ENCODE measurements around the gene SLC6A20.

The SLC6A20 gene

DNA sequence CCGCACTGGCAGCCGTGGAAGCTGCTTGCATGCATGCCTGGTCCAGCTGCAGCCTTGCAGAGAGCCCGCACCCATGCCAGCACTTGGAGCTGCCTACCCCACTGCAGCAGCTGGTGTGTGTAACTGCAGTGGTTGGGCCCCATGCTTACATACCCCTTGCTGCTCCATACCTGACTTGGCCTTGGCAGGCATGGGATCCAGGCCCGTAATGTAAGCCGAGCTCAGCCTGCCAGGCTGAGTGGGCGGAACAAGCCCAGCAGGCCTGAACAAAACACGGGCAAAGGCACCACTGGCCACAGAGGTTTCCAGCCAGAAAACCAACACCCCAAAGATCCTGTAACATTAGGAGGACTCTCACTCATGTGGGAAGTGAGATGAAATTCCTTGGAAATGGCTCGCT is 48.3 kb downstream of the SLC6A20 start:
- Histone ChIP-seq H3K27ac (no peak overlapping the region), H3K4me1 (no peaks in the 10 kb centered on the region), H3K27me3 (no peaks in the 10 kb centered on the region), H3K9me3 (no peaks in the 10 kb centered on the region), H3K36me3 (peaks cover 35 to 52% (median 36%) of the 10 kb centered on the region in 3 donors), H3K4me3 (no peak overlapping the region)
- DNase-seq = no peak
- TF ChIP-seq, protein P1, sequence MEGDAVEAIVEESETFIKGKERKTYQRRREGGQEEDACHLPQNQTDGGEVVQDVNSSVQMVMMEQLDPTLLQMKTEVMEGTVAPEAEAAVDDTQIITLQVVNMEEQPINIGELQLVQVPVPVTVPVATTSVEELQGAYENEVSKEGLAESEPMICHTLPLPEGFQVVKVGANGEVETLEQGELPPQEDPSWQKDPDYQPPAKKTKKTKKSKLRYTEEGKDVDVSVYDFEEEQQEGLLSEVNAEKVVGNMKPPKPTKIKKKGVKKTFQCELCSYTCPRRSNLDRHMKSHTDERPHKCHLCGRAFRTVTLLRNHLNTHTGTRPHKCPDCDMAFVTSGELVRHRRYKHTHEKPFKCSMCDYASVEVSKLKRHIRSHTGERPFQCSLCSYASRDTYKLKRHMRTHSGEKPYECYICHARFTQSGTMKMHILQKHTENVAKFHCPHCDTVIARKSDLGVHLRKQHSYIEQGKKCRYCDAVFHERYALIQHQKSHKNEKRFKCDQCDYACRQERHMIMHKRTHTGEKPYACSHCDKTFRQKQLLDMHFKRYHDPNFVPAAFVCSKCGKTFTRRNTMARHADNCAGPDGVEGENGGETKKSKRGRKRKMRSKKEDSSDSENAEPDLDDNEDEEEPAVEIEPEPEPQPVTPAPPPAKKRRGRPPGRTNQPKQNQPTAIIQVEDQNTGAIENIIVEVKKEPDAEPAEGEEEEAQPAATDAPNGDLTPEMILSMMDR (IDR thresholded peaks at IDR 0.05) = no peak
- intact Hi-C loops (cut with DNase I; ENCODE audit: low total_unique reads) = no loop called here

DNA sequence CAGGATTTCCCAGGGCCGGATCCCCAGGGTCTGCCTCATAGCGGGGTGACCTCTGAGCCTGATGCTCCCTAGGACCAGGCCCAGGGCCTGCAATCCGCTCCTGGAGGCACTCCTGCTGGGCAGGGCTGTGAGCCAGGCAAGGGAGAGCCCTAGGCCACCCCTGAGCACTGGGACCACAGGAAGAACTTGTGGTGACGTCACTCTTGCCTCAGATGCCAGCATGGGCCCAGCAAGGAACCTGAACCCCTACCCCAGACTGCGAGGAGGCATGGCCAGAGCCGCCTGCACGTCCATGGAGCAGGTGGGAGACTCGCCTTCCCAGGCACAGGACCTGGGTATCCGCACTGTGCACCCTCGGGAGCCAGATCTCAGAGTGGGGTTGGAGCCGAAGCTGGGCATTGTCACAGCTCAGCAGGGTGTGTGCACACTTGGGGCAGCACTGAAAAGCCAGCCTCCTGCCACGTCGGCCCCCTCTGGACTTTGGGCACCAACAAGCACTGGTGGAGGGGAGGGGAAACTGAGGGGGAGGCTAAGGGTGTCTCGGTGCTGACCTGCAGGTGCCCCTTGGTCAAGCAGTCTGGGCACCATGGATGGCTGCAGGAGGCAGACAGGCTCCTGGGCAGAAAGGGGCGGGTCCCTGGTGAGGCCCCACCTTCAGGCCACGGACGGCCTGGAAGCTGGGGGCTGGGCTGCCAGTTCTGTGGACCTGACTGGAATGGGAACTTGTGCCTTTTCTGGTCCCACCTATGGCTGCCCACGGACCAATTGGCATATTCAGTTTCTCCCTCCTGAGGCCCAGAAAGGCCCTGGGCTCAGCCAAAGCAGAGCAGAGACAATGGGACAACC is 49.3 kb downstream of the SLC6A20 start:
- H3K9me3 ChIP-seq = no peaks in the 10 kb centered on the region
- DNase-seq = no peak
- H3K27ac ChIP-seq = no peak overlapping the region
- peaks cover 37 to 62% (median 42%) of the 10 kb centered on the region in 3 donors for H3K36me3 ChIP-seq
- no peaks in the 10 kb centered on the region for H3K4me1 ChIP-seq
- TF ChIP-seq, protein P1 (IDR thresholded peaks at IDR 0.05) = no peak
- intact Hi-C loops (cut with DNase I; ENCODE audit: low total_unique reads) = no loop called here
- H3K27me3 ChIP-seq = no peaks in the 10 kb centered on the region
- H3K4me3 ChIP-seq = no peak overlapping the region

DNA sequence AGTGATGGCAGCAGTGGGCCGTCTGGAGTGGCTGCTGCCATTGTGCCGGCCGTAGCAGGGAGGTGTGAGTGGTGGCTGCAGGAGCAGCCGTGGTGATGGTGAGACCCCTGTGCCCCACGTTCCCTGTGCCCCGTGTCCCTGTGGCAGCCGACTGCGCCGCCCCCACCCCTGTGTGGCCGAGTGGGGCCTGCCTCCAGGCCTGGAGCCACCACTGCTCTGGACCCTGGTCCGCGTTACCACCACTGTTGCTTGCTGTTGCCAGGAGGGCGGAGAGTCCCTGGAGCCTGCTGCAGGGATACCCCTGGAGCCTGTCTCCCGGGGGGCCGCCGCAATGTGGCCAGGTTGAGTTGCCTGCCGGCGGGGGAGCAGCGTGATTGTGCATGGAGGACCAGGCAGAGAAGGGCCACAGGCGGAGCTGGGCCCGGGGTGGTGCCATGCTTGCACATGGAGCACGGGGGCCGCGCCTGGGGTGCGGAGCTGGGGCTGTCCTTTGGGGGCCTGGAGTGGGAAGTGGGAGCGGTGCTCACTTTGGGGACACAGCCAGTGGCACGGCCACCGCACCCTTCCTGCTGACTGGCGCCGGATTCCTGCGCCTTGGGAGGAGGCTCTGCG is 50.1 kb downstream of the SLC6A20 start:
- Histone ChIP-seq H3K27me3 (no peaks in the 10 kb centered on the region), H3K36me3 (peaks cover 44 to 70% (median 44%) of the 10 kb centered on the region in 3 donors), H3K27ac (no peak overlapping the region), H3K4me1 (no peaks in the 10 kb centered on the region), H3K9me3 (no peaks in the 10 kb centered on the region), H3K4me3 (no peak overlapping the region)
- DNase-seq = no peak
- intact Hi-C loops (cut with DNase I; ENCODE audit: low total_unique reads) = no loop called here
- TF ChIP-seq, protein P1 (IDR thresholded peaks at IDR 0.05) = no peak

DNA sequence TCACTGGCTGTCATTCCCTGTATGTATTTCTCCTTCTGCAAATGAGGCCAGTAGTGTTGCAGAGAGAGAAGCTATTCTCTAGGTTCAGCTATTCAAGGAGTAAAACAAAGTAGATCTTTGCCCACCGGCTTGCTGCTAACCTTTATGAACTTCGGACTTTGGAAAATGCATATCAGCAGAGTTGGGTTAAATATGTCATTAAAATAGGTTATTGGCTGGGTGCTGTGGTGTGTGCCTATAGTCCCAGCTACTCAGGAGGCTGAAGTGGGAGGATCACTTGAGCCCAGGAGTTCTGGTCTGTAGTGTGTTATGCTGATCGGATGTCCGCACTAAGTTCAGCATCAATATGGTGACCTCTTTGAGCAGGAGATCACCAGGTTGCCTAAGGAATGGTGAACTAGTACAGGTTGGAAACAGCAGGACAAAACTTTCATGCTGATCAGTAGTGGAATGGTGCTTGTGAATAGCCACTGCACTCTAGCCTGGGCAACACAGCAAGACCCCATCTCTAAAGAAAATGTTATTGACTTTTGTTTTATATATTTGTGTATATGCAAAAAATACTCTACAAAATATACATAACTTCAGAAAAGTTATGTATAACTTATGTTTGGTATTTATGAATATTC is 53.8 kb downstream of the SLC6A20 start:
- intact Hi-C loops (cut with DNase I; ENCODE audit: low total_unique reads) = no loop called here
- H3K27ac ChIP-seq = no peak overlapping the region
- H3K36me3 ChIP-seq = peaks cover 73 to 99% (median 73%) of the 10 kb centered on the region in 3 donors

DNA sequence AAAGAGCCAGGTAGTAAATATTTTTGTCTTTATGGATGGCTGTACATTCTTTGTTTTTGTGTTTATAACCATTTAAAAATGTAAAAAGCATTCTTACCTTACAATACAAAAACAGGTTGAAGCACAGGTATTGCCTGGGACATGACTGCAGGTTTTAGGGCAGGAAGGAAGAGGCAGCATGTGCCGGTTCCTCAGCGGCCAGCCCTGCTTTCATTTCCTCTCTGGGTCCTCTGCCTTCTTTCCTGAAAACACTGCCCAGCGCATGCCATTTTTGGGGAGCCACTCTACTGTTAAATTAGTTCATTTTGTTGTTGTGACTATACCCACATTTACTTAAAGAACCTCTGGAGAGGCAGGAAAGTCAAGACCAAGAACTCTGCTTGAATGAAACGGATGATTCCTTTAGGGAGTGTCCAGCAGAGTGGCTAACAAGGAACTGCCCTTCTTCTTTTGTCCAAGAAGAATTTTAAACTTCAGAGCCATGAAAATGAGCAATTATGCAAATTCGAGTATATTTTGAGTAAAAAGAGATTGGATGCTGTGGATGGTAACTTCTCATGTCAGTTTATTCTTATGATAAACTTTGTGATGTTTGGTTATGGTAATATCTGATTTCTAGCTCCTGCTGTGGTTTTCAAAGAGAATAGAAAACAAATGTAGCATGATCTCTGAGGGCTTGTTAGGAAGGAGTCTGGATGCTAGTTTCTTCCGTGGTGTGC is 54.4 kb downstream of the SLC6A20 start:
- Histone ChIP-seq H3K4me1 (no peaks in the 10 kb centered on the region), H3K27me3 (no peaks in the 10 kb centered on the region), H3K27ac (no peak overlapping the region), H3K4me3 (no peak overlapping the region), H3K36me3 (peaks cover 77 to 99% (median 79%) of the 10 kb centered on the region in 3 donors), H3K9me3 (no peaks in the 10 kb centered on the region)
- TF ChIP-seq, protein P1 (IDR thresholded peaks at IDR 0.05) = no peak
- intact Hi-C loops (cut with DNase I; ENCODE audit: low total_unique reads) = no loop called here
- DNase-seq = no peak

More for the DNA sequence above, 53.8 kb downstream of the SLC6A20 start:
- Histone ChIP-seq H3K4me3 (no peak overlapping the region), H3K4me1 (no peaks in the 10 kb centered on the region), H3K27me3 (no peaks in the 10 kb centered on the region), H3K9me3 (no peaks in the 10 kb centered on the region)
- TF ChIP-seq, protein P1 (IDR thresholded peaks at IDR 0.05) = no peak
- DNase-seq = no peak
